IPS-15b (cell line): Measurements from ENCODE around the gene CREBBP.

Experiments
- H3K27me3 ChIP-seq: one replicate; pipeline ENCODE4 v1.6.1; 2013; ENCODE audit warnings: low read length; ENCODE audit not compliant: control insufficient read depth, insufficient read depth
- H3K36me3 ChIP-seq: one replicate; pipeline ENCODE4 v1.6.1; 2013; ENCODE audit warnings: low read length; ENCODE audit not compliant: control insufficient read depth, insufficient read depth
- H3K4me1 ChIP-seq: one replicate; pipeline ENCODE4 v1.6.1; 2013; ENCODE audit warnings: mild to moderate bottlenecking, low read length; ENCODE audit not compliant: control insufficient read depth, insufficient read depth
- H3K4me3 ChIP-seq: one replicate; pipeline ENCODE4 v1.5.1; 2013; ENCODE audit warnings: low read depth, low read length
- H3K9ac ChIP-seq: one replicate; pipeline ENCODE4 v1.6.1; 2013; ENCODE audit warnings: low read depth, mild to moderate bottlenecking, low read length
- H3K9me3 ChIP-seq: one replicate; pipeline ENCODE4 v1.6.1; 2013; ENCODE audit warnings: mild to moderate bottlenecking, low read length; ENCODE audit not compliant: control insufficient read depth, insufficient read depth

Gene CREBBP

DNA sequence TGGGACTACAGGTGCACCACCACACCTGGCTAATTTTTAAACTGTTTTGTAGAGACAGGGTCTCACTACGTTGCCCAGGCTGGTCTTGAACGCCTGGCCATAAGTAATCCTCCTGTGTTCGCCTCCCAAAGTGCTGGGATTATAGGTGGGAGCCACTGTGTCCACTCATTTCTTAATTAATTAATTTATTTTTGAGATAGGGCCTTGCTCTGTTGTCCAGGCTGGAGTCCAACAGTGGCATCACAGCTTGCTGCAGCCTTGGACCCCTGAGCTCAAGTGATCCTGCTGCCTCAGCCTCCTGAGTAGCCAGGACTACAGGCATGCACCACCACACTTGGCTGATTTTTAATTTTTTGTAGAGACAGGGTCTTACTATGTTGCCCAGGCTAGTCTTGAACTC is 116.1 kb downstream of the CREBBP start:
- Histone ChIP-seq H3K27me3 (no peaks in the 10 kb centered on the region), H3K4me1 (no peaks in the 10 kb centered on the region), H3K36me3 (peaks cover 23% of the 10 kb centered on the region), H3K4me3 (no peak overlapping the region), H3K9ac (no peak overlapping the region), H3K9me3 (no peaks in the 10 kb centered on the region)

DNA sequence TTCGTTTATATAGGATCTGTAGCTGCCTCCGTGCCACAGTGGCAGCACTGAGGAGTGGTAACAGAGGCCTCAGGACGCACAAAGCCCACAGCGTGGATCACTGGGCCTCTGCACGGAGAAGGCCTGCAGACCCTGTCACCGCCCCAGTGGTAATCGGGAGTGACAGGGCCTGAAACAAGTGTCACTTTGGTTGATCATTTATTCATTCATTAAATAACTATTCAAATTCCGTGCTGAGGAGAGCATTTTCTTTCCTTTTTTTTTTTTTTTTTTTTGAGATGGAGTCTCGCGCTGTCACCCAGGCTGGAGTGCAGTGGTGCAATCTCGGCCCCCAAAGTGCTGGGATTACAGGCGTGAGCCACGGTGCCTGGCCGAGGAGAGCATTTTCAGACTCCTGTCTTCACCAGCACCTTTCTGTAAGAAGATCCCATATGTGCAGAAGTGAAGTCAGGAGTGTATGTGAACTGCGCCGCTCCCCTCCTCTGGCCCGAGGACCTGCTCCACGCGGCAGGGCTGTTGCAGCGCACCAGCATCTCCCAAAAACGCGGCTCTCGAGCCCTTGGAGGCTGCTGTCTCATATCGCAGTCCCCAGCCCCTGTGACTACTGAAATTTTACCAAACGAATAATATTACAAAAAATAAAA is 118.3 kb downstream of the CREBBP start:
- H3K36me3 ChIP-seq: peaks cover 22% of the 10 kb centered on the region
- no peak overlapping the region for H3K4me3 ChIP-seq
- no peaks in the 10 kb centered on the region for H3K27me3 ChIP-seq
- H3K9ac ChIP-seq: no peak overlapping the region
- no peaks in the 10 kb centered on the region for H3K4me1 ChIP-seq
- no peaks in the 10 kb centered on the region for H3K9me3 ChIP-seq

DNA sequence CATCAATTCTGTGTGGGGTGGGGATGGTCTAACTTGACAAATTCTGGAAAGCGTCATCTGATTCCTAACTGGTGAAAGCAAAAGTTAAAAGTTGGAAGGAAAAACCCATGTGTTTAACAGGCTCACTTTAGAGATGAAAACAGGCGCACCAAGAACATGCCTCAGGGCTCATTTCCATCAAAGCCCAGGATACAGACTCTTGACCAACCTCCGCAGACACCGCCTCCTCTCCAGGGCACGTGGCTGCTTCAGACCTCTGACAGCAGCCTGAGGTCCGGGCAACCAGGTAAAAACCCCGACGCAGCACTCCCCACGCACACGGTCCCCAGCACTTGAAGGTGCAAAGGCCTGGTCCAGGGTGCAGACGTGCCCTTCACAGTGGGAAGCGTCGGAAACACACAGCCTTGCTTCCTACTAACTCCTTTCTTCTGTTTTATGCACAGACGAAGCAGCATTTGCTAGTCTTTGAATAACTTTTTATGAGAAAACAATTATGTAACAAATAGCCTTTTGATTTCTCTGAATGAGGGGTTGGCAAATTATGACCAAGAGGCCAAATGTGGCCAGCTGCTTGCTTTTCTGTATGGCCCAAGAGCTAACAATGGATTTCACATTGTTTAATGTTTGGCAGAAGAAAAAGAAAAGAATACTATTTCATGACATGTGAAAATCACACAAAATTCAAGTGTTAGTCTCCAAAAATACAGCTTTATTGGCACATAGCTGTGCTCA is 119.0 kb downstream of the CREBBP start:
- Histone ChIP-seq H3K4me1 (no peaks in the 10 kb centered on the region), H3K36me3 (peaks cover 16% of the 10 kb centered on the region), H3K27me3 (no peaks in the 10 kb centered on the region), H3K9me3 (no peaks in the 10 kb centered on the region), H3K4me3 (no peak overlapping the region), H3K9ac (no peak overlapping the region)

DNA sequence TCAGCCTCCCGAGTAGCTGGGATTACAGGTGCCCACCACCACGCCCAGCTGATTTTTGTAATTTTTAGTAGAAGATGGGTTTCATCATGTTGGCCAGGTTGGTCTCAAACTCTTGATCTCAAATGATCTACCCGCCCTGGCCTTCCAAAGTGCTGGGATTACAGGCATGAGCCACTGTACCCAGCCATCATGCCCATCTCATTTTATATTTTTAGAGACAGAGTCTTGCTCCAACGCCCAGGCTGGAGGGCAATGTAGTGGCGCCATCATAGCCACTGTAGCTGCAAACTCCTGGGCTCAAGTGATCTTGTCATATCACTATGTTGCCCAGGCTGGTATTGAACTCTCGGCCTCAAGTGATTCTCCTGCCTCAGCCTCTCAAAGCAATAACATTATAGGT is 120.0 kb downstream of the CREBBP start:
- peaks cover 16% of the 10 kb centered on the region for H3K36me3 ChIP-seq
- no peaks in the 10 kb centered on the region for H3K9me3 ChIP-seq
- H3K4me3 ChIP-seq: no peak overlapping the region
- H3K27me3 ChIP-seq: no peaks in the 10 kb centered on the region
- H3K4me1 ChIP-seq: no peaks in the 10 kb centered on the region
- no peak overlapping the region for H3K9ac ChIP-seq

DNA sequence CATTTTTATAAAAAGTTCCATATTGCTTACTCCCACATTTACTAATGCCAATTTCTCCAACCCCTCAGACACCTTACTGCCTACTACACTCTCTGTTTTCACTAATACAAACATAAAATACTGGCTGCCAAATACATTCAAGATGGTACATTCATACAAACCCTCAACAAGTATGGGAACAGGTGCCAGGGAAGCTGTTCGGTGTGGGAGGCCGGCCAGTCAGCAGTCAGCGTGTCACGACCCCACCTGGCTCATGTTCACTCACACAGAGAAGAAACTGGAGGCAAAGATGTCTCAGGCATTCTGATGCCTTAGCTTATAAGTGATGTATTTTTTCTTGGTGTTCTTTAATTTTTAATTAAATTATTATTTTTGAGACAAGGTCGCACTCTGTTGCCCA is 120.8 kb downstream of the CREBBP start:
- Histone ChIP-seq H3K36me3 (peaks cover 16% of the 10 kb centered on the region), H3K27me3 (no peaks in the 10 kb centered on the region), H3K9me3 (no peaks in the 10 kb centered on the region), H3K9ac (no peak overlapping the region), H3K4me3 (no peak overlapping the region), H3K4me1 (no peaks in the 10 kb centered on the region)

DNA sequence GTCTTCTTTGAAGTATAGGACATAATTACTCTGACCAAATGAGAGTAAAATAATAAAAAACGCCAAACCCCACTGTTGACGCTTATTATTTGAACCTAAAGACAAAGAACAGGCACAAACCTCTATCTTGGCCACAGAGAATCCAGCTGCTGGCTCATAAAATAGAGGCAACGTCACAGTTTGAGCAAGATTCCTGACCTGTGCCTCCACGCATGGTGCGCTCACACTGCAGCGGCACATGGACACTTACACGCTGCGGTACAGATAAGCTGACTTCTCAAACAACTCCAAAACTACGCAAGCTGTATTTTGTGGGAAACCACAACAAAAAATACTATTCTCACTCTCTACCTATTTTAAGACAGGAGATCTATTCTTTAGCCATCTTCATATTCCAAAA is 124.4 kb downstream of the CREBBP start:
- Histone ChIP-seq H3K9ac (no peak overlapping the region), H3K4me3 (no peak overlapping the region), H3K36me3 (peaks cover 11% of the 10 kb centered on the region)

DNA sequence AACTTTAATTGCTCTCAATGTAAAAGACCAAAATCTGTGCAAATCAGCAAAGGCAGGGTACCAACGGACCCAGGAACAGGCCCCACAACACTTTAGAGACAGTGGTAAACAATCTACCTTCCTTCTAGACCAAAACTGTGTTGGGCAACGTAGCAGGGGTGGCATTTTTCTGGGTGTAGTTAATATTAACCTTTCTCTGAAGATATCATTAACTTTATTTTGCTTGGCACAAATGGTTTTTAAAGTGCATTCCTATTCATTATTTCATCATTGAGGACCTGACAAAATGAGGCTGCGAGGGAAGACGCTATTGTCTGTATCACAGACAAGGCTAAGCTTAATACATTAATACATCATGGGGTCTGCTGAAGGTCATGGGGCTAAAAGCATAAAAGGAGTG is 125.3 kb downstream of the CREBBP start:
- no peaks in the 10 kb centered on the region for H3K4me1 ChIP-seq
- no peak overlapping the region for H3K4me3 ChIP-seq
- H3K27me3 ChIP-seq: no peaks in the 10 kb centered on the region
- H3K9me3 ChIP-seq: no peaks in the 10 kb centered on the region
- no peak overlapping the region for H3K9ac ChIP-seq
- H3K36me3 ChIP-seq: peaks cover 11% of the 10 kb centered on the region

More for the DNA sequence above, 124.4 kb downstream of the CREBBP start:
- no peaks in the 10 kb centered on the region for H3K27me3 ChIP-seq
- no peaks in the 10 kb centered on the region for H3K9me3 ChIP-seq
- H3K4me1 ChIP-seq: no peaks in the 10 kb centered on the region

DNA sequence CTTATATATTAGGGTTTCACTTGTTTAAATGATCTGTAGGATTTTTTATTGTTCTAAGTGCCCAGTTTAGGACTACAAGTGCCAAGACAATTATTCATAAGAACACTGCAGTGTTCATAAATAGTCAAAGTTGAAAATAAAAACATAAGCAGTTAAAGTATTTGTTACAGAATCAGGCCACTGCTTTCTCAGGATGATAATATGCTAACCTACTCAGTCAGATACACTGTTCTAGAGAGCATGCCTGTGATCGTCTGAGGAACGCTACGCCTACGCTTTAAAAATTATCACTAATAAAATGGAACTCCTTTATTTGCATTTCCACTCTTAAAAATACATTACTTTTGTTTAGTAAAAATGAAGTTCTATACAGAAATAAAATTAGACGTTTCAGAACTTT is 125.7 kb downstream of the CREBBP start:
- H3K9me3 ChIP-seq: no peaks in the 10 kb centered on the region
- no peaks in the 10 kb centered on the region for H3K4me1 ChIP-seq
- no peak overlapping the region for H3K9ac ChIP-seq
- peaks cover 11% of the 10 kb centered on the region for H3K36me3 ChIP-seq
- no peaks in the 10 kb centered on the region for H3K27me3 ChIP-seq
- H3K4me3 ChIP-seq: no peak overlapping the region

DNA sequence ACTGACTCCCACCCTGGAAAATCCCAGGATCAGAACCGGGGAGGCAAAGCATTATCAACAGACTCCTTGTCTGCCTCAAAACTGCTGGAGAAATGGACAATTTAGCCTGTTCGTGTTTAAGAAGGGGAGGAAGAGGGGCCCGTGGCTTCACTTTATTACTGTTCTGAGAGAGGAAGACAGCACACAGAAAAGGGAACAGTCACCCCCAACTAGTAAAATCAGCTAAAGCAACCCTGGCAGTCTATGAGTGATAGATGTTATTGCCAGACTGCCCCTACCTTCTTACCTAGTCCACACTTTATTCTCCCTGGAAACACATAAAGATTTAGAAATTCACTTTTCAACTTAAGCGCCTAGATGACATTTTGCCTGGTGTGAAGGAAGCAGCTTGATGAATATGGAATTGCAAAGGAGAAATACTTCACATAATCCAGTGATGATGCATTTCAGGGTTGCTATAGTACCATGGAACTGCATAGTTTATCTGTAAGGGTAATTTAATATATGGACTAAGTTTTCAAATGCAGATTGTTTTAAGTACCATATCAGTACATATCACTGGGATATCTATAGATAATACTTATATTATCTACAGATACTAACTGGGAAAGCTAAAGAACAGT is 126.3 kb downstream of the CREBBP start:
- no peak overlapping the region for H3K9ac ChIP-seq
- peaks cover 8% of the 10 kb centered on the region for H3K36me3 ChIP-seq
- H3K4me1 ChIP-seq: no peaks in the 10 kb centered on the region
- H3K4me3 ChIP-seq: no peak overlapping the region
- H3K9me3 ChIP-seq: no peaks in the 10 kb centered on the region
- no peaks in the 10 kb centered on the region for H3K27me3 ChIP-seq

DNA sequence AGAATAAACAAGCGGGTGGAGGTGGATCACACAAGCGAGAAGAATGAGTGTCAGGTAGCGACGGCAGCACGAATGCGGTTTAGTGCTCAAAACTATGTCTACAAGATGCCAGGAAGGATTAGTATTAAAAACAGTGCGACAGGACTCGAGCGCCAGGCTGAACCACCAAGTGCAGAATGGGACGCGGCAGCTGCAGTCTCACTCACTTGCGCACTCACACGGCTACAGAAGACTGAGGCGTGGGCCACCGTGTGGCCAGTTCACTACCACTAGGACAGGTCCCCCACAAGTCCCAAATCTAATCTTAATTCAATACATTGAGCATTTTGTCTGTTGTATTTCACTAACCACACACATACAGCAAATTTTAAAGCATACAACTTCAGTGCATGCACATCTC is 127.5 kb downstream of the CREBBP start:
- Histone ChIP-seq H3K9ac (no peak overlapping the region), H3K27me3 (no peaks in the 10 kb centered on the region), H3K4me3 (no peak overlapping the region), H3K36me3 (peaks cover 8% of the 10 kb centered on the region), H3K4me1 (no peaks in the 10 kb centered on the region), H3K9me3 (no peaks in the 10 kb centered on the region)

DNA sequence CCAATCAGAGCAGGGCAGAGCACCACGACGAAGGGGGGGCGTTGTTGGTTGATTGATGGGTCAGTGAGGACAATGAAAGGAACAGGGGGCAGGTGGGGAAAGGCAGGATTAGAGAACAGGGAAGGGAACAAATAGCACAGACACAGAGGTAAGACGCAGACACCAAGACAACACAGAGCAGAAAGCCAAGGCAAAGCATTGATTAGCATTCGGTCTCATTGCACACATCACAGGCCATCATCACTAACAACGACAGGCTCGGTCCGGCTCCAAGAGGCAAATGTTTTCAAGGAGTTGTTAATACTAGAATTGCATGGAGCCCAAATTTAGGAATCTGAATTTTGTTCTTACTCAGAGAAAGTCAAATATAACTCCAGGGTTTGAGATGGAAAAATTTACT is 128.6 kb downstream of the CREBBP start:
- H3K4me3 ChIP-seq: no peak overlapping the region
- no peak overlapping the region for H3K9ac ChIP-seq
- peaks cover 2% of the 10 kb centered on the region for H3K36me3 ChIP-seq
- H3K4me1 ChIP-seq: no peaks in the 10 kb centered on the region
- no peaks in the 10 kb centered on the region for H3K9me3 ChIP-seq
- H3K27me3 ChIP-seq: no peaks in the 10 kb centered on the region

DNA sequence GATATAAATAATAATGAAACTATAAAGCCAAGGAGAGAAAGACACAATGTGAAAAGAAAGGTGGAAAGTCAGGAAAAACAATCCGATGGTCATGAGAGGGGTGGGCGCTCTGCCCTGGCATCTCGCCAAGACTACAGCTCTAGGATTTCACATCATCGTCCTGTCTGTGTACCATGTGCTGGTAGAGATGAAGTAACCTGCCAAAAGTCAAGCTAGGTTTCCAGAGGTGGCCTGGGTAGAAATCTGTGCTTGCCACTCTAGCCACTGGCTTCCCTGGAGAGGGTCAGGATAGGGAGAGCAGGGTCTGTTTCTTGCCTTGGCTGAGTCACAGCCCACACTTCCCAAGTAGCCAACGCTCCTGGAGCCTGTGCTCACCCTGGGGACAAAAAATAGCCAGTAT is 132.2 kb downstream of the CREBBP start:
- Histone ChIP-seq H3K9ac (no peak overlapping the region), H3K9me3 (no peaks in the 10 kb centered on the region), H3K4me3 (no peak overlapping the region), H3K4me1 (no peaks in the 10 kb centered on the region), H3K36me3 (peaks cover 5% of the 10 kb centered on the region), H3K27me3 (no peaks in the 10 kb centered on the region)
